ENCODE measurements around the gene TLR5. TPM values are rescaled to one million over a fixed set of nuclear protein-coding genes. Genes with fewer than 3 reads are reported as not detected.

The TLR5 gene
- total RNA-seq, 3 donors from 2014 or later, result 11.5 to 33.5 (median 16.5) TPM

GRCh38 chr1:223081181-223081994, 61.7 kb downstream of the TLR5 start:
- intact Hi-C loops (cut with DNase I; ENCODE audit: low total_unique reads), result no loop called here
- TF ChIP-seq POLR2AphosphoS5 (IDR thresholded peaks at IDR 0.05) (peak in 2 of 3 donors; percentile 54 to 80), POLR2A (IDR thresholded peaks at IDR 0.05) (no peak), CTCF (IDR thresholded peaks at IDR 0.05) (peak; percentile 84 to 96 (median 94))
- DNase-seq (ENCODE audit: low spot score in 2 of 2), result peak; percentile 71 to 86
- Histone ChIP-seq H3K27me3 (no peaks in the 10 kb centered on the region), H3K4me3 (peak overlapping the region; percentile 36 to 65 (median 46)), H3K9me3 (no peaks in the 10 kb centered on the region), H3K4me1 (no peaks in the 10 kb centered on the region), H3K36me3 (no peaks in the 10 kb centered on the region), H3K27ac (peak overlapping the region; percentile 33 to 68)

GRCh38 chr1:223079498-223079897, 63.5 kb downstream of the TLR5 start:
- DNase-seq (ENCODE audit: low spot score in 2 of 2), result no peak
- Histone ChIP-seq H3K27ac (no peak overlapping the region), H3K4me3 (no peak overlapping the region), H3K4me1 (no peaks in the 10 kb centered on the region), H3K9me3 (no peaks in the 10 kb centered on the region), H3K36me3 (no peaks in the 10 kb centered on the region), H3K27me3 (no peaks in the 10 kb centered on the region)
- TF ChIP-seq POLR2A (IDR thresholded peaks at IDR 0.05) (no peak), CTCF (IDR thresholded peaks at IDR 0.05) (no peak), POLR2AphosphoS5 (IDR thresholded peaks at IDR 0.05) (no peak)
- intact Hi-C loops (cut with DNase I; ENCODE audit: low total_unique reads), result no loop called here

GRCh38 chr1:223077247-223077833, 65.7 kb downstream of the TLR5 start:
- H3K27me3 ChIP-seq, result no peaks in the 10 kb centered on the region
- H3K4me3 ChIP-seq, result no peak overlapping the region
- TF ChIP-seq POLR2A (IDR thresholded peaks at IDR 0.05) (no peak), CTCF (IDR thresholded peaks at IDR 0.05) (no peak), POLR2AphosphoS5 (IDR thresholded peaks at IDR 0.05) (no peak)
- H3K27ac ChIP-seq, result no peak overlapping the region
- intact Hi-C loops (cut with DNase I; ENCODE audit: low total_unique reads), result no loop called here
- no peaks in the 10 kb centered on the region for H3K36me3 ChIP-seq
- H3K4me1 ChIP-seq, result no peaks in the 10 kb centered on the region
- DNase-seq (ENCODE audit: low spot score in 2 of 2), result no peak
- no peaks in the 10 kb centered on the region for H3K9me3 ChIP-seq

- Histone ChIP-seq H3K4me1 (no peaks in the 10 kb centered on the region), H3K27me3 (no peaks in the 10 kb centered on the region), H3K4me3 (no peak overlapping the region), H3K36me3 (no peaks in the 10 kb centered on the region), H3K9me3 (no peaks in the 10 kb centered on the region), H3K27ac (no peak overlapping the region)
- no peak for TF ChIP-seq POLR2A (IDR thresholded peaks at IDR 0.05)
- TF ChIP-seq POLR2AphosphoS5 (IDR thresholded peaks at IDR 0.05), result no peak
- TF ChIP-seq CTCF (IDR thresholded peaks at IDR 0.05), result no peak
- intact Hi-C loops (cut with DNase I; ENCODE audit: low total_unique reads), result no loop called here
- no peak for DNase-seq (ENCODE audit: low spot score in 2 of 2)
Measured at GRCh38 chr1:223076362-223076761, 66.7 kb downstream of the TLR5 start.

GRCh38 chr1:223075834-223076233, 67.2 kb downstream of the TLR5 start:
- no peak for DNase-seq (ENCODE audit: low spot score in 2 of 2)
- Histone ChIP-seq H3K27me3 (no peaks in the 10 kb centered on the region), H3K9me3 (no peaks in the 10 kb centered on the region), H3K4me1 (no peaks in the 10 kb centered on the region), H3K4me3 (no peak overlapping the region), H3K36me3 (no peaks in the 10 kb centered on the region), H3K27ac (no peak overlapping the region)
- TF ChIP-seq POLR2A (IDR thresholded peaks at IDR 0.05), result no peak
- TF ChIP-seq POLR2AphosphoS5 (IDR thresholded peaks at IDR 0.05), result no peak
- no peak for TF ChIP-seq CTCF (IDR thresholded peaks at IDR 0.05)
- intact Hi-C loops (cut with DNase I; ENCODE audit: low total_unique reads), result no loop called here
